Measurements from ENCODE around the gene BST2. TPM values are rescaled to one million over a fixed set of nuclear protein-coding genes. Genes with fewer than 3 reads are reported as not detected.

Gene BST2, protein sequence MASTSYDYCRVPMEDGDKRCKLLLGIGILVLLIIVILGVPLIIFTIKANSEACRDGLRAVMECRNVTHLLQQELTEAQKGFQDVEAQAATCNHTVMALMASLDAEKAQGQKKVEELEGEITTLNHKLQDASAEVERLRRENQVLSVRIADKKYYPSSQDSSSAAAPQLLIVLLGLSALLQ
- total RNA-seq: 10 to 100 TPM; 32.7 to 75.3 TPM

DNA sequence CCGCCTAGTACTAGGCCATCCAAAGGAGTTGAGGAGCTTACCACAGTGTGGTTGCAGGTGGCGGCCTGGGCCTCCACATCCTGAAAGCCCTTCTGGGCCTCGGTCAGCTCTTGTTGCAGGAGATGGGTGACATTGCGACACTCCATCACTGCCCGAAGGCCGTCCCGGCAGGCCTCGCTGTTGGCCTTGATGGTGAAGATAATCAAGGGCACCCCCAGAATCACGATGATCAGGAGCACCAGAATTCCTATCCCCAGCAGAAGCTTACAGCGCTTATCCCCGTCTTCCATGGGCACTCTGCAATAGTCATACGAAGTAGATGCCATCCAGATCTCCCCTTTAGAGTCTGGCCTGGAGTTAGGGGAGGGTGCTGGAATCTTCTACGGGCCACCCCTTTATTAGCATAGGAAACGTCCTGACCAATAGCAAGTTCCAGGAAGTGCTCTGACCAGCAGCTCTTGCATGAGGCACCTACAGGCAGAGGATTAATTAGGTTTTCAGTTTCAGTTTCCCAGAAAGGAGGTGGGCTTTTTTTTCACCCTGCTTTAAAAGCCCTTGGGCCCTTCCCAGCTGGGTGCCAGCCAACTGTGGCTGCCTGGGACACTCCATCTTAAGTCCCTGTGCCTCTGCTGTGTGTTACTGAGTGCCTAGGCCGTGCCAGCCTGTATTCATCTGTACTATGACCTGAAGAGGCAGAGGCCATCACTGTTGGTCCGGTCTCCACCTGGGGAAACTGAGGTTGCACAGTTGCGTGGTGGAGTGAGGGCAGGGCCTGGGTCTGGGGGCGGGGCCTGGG is at the start of gene BST2:
Gene BST2 (minus strand): TSS at position 381 of the 796 bp plus-strand sequence. CDS start 55 bp downstream, at position 326.
- intact Hi-C loops (cut with DNase I): no loop called here
- H3K36me3 ChIP-seq: no peaks in the 10 kb centered on the region
- peak within 1 kb of the TSS; percentile 23 to 26 for H3K4me3 ChIP-seq
- WGBS: 60% methylated on average over 16 of the region's 18 CpGs
- H3K27ac ChIP-seq: peak within 1 kb of the TSS; percentile 72 to 75
- H3K9me3 ChIP-seq: no peaks in the 10 kb centered on the region
- peak; percentile 40 for DNase-seq (ENCODE audit: low spot score)
- peak; percentile 39 for TF ChIP-seq POLR2A (IDR thresholded peaks at IDR 0.05)
- TF ChIP-seq POLR2AphosphoS5 (IDR thresholded peaks at IDR 0.05): peak; percentile 80
- TF ChIP-seq, protein P1, sequence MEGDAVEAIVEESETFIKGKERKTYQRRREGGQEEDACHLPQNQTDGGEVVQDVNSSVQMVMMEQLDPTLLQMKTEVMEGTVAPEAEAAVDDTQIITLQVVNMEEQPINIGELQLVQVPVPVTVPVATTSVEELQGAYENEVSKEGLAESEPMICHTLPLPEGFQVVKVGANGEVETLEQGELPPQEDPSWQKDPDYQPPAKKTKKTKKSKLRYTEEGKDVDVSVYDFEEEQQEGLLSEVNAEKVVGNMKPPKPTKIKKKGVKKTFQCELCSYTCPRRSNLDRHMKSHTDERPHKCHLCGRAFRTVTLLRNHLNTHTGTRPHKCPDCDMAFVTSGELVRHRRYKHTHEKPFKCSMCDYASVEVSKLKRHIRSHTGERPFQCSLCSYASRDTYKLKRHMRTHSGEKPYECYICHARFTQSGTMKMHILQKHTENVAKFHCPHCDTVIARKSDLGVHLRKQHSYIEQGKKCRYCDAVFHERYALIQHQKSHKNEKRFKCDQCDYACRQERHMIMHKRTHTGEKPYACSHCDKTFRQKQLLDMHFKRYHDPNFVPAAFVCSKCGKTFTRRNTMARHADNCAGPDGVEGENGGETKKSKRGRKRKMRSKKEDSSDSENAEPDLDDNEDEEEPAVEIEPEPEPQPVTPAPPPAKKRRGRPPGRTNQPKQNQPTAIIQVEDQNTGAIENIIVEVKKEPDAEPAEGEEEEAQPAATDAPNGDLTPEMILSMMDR (IDR thresholded peaks at IDR 0.05): no peak
- H3K4me1 ChIP-seq (replicated peaks): no peaks in the 10 kb centered on the region
- no peaks in the 10 kb centered on the region for H3K27me3 ChIP-seq (replicated peaks; ENCODE audit: insufficient read depth)

DNA sequence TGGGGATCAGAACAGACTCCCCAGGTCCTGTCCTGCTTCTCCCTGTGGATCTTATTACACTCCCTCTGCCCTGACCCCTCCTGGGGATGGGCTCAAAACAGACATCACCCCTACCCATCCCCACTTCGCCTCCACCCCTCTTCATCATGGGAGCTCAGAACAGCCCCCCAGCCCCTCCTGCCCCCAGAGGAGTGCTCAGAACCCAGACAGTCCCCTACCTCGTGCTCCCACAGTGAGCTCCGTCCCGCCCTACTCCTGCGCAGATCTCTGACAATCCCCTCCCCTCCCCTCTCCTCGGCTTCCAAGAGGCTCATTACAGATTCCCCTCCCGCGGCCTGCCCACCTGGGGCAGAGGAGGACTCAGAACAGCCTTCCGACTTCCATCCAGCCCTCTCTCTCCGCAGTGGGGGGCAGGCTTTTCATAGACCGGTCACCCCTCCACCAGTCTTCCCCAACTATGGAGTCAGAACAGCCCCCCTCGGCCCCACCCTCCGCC is 49.2 kb upstream of the BST2 start:
- 14% methylated on average over 11 of the region's 13 CpGs for WGBS
- Histone ChIP-seq H3K36me3 (no peaks in the 10 kb centered on the region), H3K27me3 (replicated peaks; ENCODE audit: insufficient read depth) (peaks cover 6% of the 10 kb centered on the region), H3K4me3 (no peak overlapping the region), H3K4me1 (replicated peaks) (no peaks in the 10 kb centered on the region), H3K9me3 (no peaks in the 10 kb centered on the region), H3K27ac (no peak overlapping the region)
- intact Hi-C loops (cut with DNase I): no loop called here
- TF ChIP-seq, protein P1 (IDR thresholded peaks at IDR 0.05): no peak
- TF ChIP-seq POLR2AphosphoS5 (IDR thresholded peaks at IDR 0.05): no peak
- TF ChIP-seq POLR2A (IDR thresholded peaks at IDR 0.05): no peak
- no peak for DNase-seq (ENCODE audit: low spot score)

DNA sequence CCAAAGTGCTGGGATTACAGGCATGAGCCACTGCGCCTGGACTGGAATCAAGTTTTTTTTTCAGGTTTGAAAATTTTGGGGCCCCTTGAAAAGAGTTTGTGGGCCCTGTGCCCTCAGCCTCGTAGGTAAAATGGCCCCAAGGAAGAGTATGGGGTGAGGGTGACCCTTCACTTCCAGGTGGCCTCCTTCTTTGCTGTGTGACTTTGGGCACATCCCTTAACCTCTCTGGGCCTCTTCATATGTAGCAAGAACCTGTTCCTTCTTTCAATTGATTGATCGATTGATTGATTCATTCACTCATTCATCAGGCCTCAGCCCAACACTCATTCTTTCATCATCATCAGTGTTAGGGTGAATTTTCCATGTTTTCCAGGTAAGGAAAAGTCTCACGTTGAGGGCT is 46.4 kb upstream of the BST2 start:
- intact Hi-C loops (cut with DNase I): no loop called here
- WGBS: 90% methylated on average over 4 of the region's 4 CpGs
- TF ChIP-seq, protein P1 (IDR thresholded peaks at IDR 0.05): no peak
- no peak for TF ChIP-seq POLR2A (IDR thresholded peaks at IDR 0.05)
- no peak for TF ChIP-seq POLR2AphosphoS5 (IDR thresholded peaks at IDR 0.05)
- H3K27me3 ChIP-seq (replicated peaks; ENCODE audit: insufficient read depth): peaks cover 6% of the 10 kb centered on the region
- no peak overlapping the region for H3K4me3 ChIP-seq
- no peaks in the 10 kb centered on the region for H3K4me1 ChIP-seq (replicated peaks)
- DNase-seq (ENCODE audit: low spot score): no peak
- no peak overlapping the region for H3K27ac ChIP-seq
- no peaks in the 10 kb centered on the region for H3K9me3 ChIP-seq
- H3K36me3 ChIP-seq: no peaks in the 10 kb centered on the region

DNA sequence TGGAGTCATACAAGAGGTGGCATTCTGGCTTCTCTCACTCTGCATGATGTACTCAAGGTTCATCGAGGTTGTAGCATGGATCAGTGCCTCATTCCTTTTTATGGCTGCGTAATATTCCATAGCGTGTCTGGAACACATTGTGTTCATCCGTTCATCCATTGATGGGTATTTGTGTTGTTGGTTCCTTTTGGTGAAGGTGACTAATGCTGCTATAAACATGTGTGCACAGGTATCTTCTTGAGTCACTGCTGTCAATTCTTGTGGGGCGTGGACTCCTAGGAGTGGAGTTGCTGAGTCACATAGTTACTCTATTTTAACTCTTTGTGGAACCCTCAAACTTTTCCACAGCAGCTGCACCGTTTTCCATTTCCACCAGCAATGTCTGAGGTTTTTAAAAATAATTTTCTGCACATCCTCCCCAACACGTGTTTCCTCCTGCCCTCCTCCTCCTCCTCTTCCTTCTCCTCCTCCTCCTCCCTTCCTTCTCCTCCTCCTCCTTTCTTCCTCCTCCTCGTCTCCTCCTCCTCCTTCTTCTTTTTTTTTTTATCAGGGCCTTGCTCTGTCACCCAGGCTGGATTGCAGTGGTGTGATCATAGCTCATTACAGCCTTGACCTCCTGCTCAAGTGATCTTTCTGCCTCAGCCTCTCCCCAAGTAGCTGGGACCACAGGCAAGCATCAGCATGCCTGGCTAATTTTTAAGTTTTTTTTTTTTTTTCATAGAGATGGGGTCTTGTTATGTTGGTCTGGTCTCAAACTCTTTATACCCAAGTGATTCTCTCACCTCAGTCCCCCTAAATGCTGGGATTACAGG is 45.0 kb upstream of the BST2 start:
- Histone ChIP-seq H3K9me3 (no peaks in the 10 kb centered on the region), H3K4me1 (replicated peaks) (no peaks in the 10 kb centered on the region), H3K36me3 (no peaks in the 10 kb centered on the region), H3K4me3 (no peak overlapping the region), H3K27ac (no peak overlapping the region), H3K27me3 (replicated peaks; ENCODE audit: insufficient read depth) (peaks cover 4% of the 10 kb centered on the region)
- 55% methylated on average over 8 of the region's 8 CpGs for WGBS
- TF ChIP-seq, protein P1 (IDR thresholded peaks at IDR 0.05): no peak
- no peak for TF ChIP-seq POLR2AphosphoS5 (IDR thresholded peaks at IDR 0.05)
- intact Hi-C loops (cut with DNase I): no loop called here
- DNase-seq (ENCODE audit: low spot score): no peak

Measured in prostate gland (tissue), 2 donors.